ENCODE results near the gene NHLH1.
"Not testable (repeated sequence)": the region's sequence is repeated elsewhere in the genome, so short reads cannot be mapped to it uniquely, and the experiment has no call there.

Gene NHLH1

GRCh38 chr1:160384812-160385211 lies 17.9 kb downstream of the NHLH1 start:
- DNase-seq = not testable (repeated sequence)

- DNase-seq = not testable (repeated sequence)
Measured at GRCh38 chr1:160388406-160388805, 21.5 kb downstream of the NHLH1 start.

GRCh38 chr1:160394673-160395072 lies 27.8 kb downstream of the NHLH1 start:
- DNase-seq = no peak

- no peak for DNase-seq
Measured at GRCh38 chr1:160397651-160398050, 30.8 kb downstream of the NHLH1 start.

- DNase-seq = no peak
Measured at GRCh38 chr1:160398823-160399222, 32.0 kb downstream of the NHLH1 start.

- DNase-seq = no peak
Measured at GRCh38 chr1:160399544-160400222, 32.8 kb downstream of the NHLH1 start.

GRCh38 chr1:160400223-160400645 lies 33.4 kb downstream of the NHLH1 start, which contains the start of gene VANGL2:
Gene VANGL2 (plus strand): TSS chr1:160400564. CDS start chr1:160415838, 15,274 bp downstream.
- DNase-seq = peak; percentile 72

GRCh38 chr1:160400646-160401486 lies 34.0 kb downstream of the NHLH1 start:
- peak; percentile 39 for DNase-seq

- no peak for DNase-seq
Measured at GRCh38 chr1:160401487-160401805, 34.6 kb downstream of the NHLH1 start.

GRCh38 chr1:160402001-160402795 lies 35.3 kb downstream of the NHLH1 start:
- no peak for DNase-seq

- no peak for DNase-seq
Measured at GRCh38 chr1:160403244-160403643, 36.4 kb downstream of the NHLH1 start.

GRCh38 chr1:160404094-160404493 lies 37.2 kb downstream of the NHLH1 start:
- no peak for DNase-seq

- DNase-seq = no peak
Measured at GRCh38 chr1:160405331-160405877, 38.5 kb downstream of the NHLH1 start.

GRCh38 chr1:160406131-160406968 lies 39.5 kb downstream of the NHLH1 start:
- DNase-seq = no peak

GRCh38 chr1:160407839-160408801 lies 41.2 kb downstream of the NHLH1 start:
- DNase-seq = no peak

- DNase-seq = no peak
Measured at GRCh38 chr1:160408864-160409263, 42.0 kb downstream of the NHLH1 start.

GRCh38 chr1:160409486-160409885 lies 42.6 kb downstream of the NHLH1 start:
- no peak for DNase-seq

- DNase-seq = peak; percentile 53
Measured at GRCh38 chr1:160410406-160411005, 43.6 kb downstream of the NHLH1 start.

- no peak for DNase-seq
Measured at GRCh38 chr1:160411271-160412027, 44.6 kb downstream of the NHLH1 start.

GRCh38 chr1:160412028-160412362 lies 45.1 kb downstream of the NHLH1 start:
- no peak for DNase-seq

All from NCI-H2171 treated with DMSO at 0.1 percent for 48 hours (cell line).